HCT116 (cell line): ENCODE data around the gene S100PBP. TPM values are rescaled to one million over a fixed set of nuclear protein-coding genes. Genes with fewer than 3 reads are reported as not detected.
A peak's percentile ranks its signal among the peaks of the same experiment; 100 is the strongest.

Experiments used
- ATAC-seq: fragments of 200-7000 bp; cut with Tn5 transposase; 2 replicates; pipeline ENCODE4 v1.9.1; 2020; ENCODE audit warnings: mild to moderate bottlenecking, moderate library complexity
- BruUV-seq: library from RNA; stranded (reverse); fragments of 400-500 nt; replicated peaks from 2 replicates; lab custom pipeline; 2021; lab: Mats Ljungman, UMichigan
- CTCF ChIA-PET: fragments of 300-600 bp; sonication (Branson Sonifier 250); formaldehyde crosslinking; loops from one replicate; lab custom pipeline; 2021; ENCODE audit warnings: antibody characterized with exemption; lab: Charles Lee
- POLR2A ChIA-PET: fragments of 300-600, 350-600 bp; sonication (Branson Sonifier 250); formaldehyde crosslinking; loops from one replicate; lab custom pipeline; 2021; ENCODE audit warnings: antibody characterized with exemption; lab: Charles Lee
- RAD21 ChIA-PET, 2 experiments: fragments of 300-600 bp; sonication (Branson Sonifier 250); formaldehyde crosslinking; loops; one replicate each; lab custom pipeline; 2023; ENCODE audit warnings: low total read pairs in 2 of 2; ENCODE audit not compliant: uncharacterized antibody in 2 of 2, unreplicated experiment in 2 of 2, low non-redundant PET in 1 of 2; lab: Charles Lee
- DNase-seq: peaks from one replicate; pipeline ENCODE4 v3.0.0-alpha.2; 2010; ENCODE audit warnings: low read depth, low spot score
- H2AFZ ChIP-seq: fragments of 200-600 bp; shearing (Covaris generic), sonication (generic); 2 replicates; pipeline ENCODE4 v1.6.1; 2017; ENCODE audit warnings: low read depth, mixed run types, mixed read lengths, antibody characterized with exemption, low read length; ENCODE audit not compliant: poor library complexity, severe bottlenecking
- H3K27ac ChIP-seq: 2 replicates; pipeline ENCODE4 v1.5.1; 2012; ENCODE audit warnings: low read depth, low read length
- H3K27me3 ChIP-seq: fragments of 200-600 bp; sonication (generic); 2 replicates; pipeline ENCODE4 v1.6.1; 2016; ENCODE audit warnings: mixed run types, low read length, mixed read lengths; ENCODE audit not compliant: insufficient read depth
- H3K36me3 ChIP-seq, 2 experiments: fragments of 200-500 bp in 1 of 2; fragments of 200-600 bp in 1 of 2; sonication (Bioruptor generic) in 1 of 2; sonication (generic) in 1 of 2; 2 replicates each; pipeline versions ENCODE4 v1.5.1 to v1.6.1; 2014 to 2016; ENCODE audit warnings: low read length in 2 of 2, inconsistent platforms in 1 of 2, mixed read lengths in 1 of 2, mixed run types in 1 of 2; ENCODE audit not compliant: insufficient read depth in 2 of 2, control insufficient read depth in 1 of 2
- H3K4me1 ChIP-seq, 2 experiments: fragments of 200-600 bp in 1 of 2; sonication (generic) in 1 of 2; 2 replicates each; pipeline versions ENCODE4 v1.5.1 to v1.6.1; 2012 to 2017; ENCODE audit warnings: low read length in 2 of 2, inconsistent platforms in 1 of 2, mild to moderate bottlenecking in 1 of 2, mixed read lengths in 1 of 2, mixed run types in 1 of 2, moderate library complexity in 1 of 2; ENCODE audit not compliant: insufficient read depth in 2 of 2, control insufficient read depth in 1 of 2
- H3K4me2 ChIP-seq: fragments of 200-600 bp; sonication (generic); 2 replicates; pipeline ENCODE4 v1.6.1; 2017; ENCODE audit warnings: mixed run types, low read length, mixed read lengths
- H3K4me3 ChIP-seq, 2 experiments: fragments of 200-600 bp in 1 of 2; sonication (generic) in 1 of 2; replicated peaks in 1 of 2; 2 replicates each; pipeline ENCODE4 v1.5.1; 2011 to 2016; ENCODE audit warnings: low read length in 2 of 2, control low read depth in 1 of 2, low read depth in 1 of 2, mild to moderate bottlenecking in 1 of 2, mixed read lengths in 1 of 2, mixed run types in 1 of 2
- H3K79me2 ChIP-seq: fragments of 200-600 bp; sonication (generic); 2 replicates; pipeline ENCODE4 v1.6.1; 2017; ENCODE audit warnings: mild to moderate bottlenecking, mixed run types, low read length, moderate library complexity, mixed read lengths; ENCODE audit not compliant: insufficient read depth
- H3K9ac ChIP-seq: fragments of 200-600 bp; sonication (generic); 2 replicates; pipeline ENCODE4 v1.6.1; 2016; ENCODE audit warnings: low read length, mixed read lengths
- H3K9me2 ChIP-seq: fragments of 200-600 bp; sonication (generic), shearing (Covaris generic); 2 replicates; pipeline ENCODE4 v1.6.1; 2017; ENCODE audit warnings: mixed run types, mild to moderate bottlenecking, moderate library complexity; ENCODE audit not compliant: insufficient read depth
- H3K9me3 ChIP-seq, 2 experiments: fragments of 200-500 bp in 1 of 2; fragments of 200-600 bp in 1 of 2; sonication (Bioruptor generic) in 1 of 2; sonication (generic) in 1 of 2; 2 replicates each; pipeline ENCODE4 v1.6.1; 2014 to 2017; ENCODE audit warnings: low read length in 2 of 2, mixed read lengths in 2 of 2, inconsistent platforms in 1 of 2, low read depth in 1 of 2, mild to moderate bottlenecking in 1 of 2, mixed run types in 1 of 2, moderate library complexity in 1 of 2; ENCODE audit not compliant: control insufficient read depth in 1 of 2, insufficient read depth in 1 of 2
- H4K20me1 ChIP-seq: fragments of 200-600 bp; sonication (generic), shearing (Covaris generic); 2 replicates; pipeline ENCODE4 v1.6.1; 2017; ENCODE audit warnings: mixed run types, mild to moderate bottlenecking, moderate library complexity; ENCODE audit not compliant: insufficient read depth
- CBX3 ChIP-seq: IDR thresholded peaks from 2 replicates; pipeline ENCODE4 v1.6.1; 2012; ENCODE audit warnings: low read depth
- EGR1 ChIP-seq: IDR thresholded peaks from 2 replicates; pipeline ENCODE4 v1.6.1; 2012; ENCODE audit warnings: low read depth
- EZH2 ChIP-seq: fragments of 200-600 bp; sonication (generic); IDR thresholded peaks from 2 replicates; pipeline ENCODE4 v1.6.1; 2017; ENCODE audit warnings: antibody characterized with exemption, mixed run types
- EZH2phosphoT487 ChIP-seq: fragments of 200-600 bp; IDR thresholded peaks from 2 replicates; pipeline ENCODE4 v1.6.1; 2018; ENCODE audit warnings: antibody characterized with exemption, borderline replicate concordance
- FOSL1 ChIP-seq: IDR thresholded peaks from 2 replicates; pipeline ENCODE4 v1.6.1; 2012; ENCODE audit warnings: low read depth
- JUND ChIP-seq: IDR thresholded peaks from 2 replicates; pipeline ENCODE4 v1.6.1; 2012
- POLR2A ChIP-seq: IDR thresholded peaks from 2 replicates; pipeline ENCODE4 v1.7.0; 2011; ENCODE audit warnings: borderline replicate concordance; ENCODE audit not compliant: insufficient read depth, insufficient read length; ENCODE audit errors: extremely low read depth
- SP1 ChIP-seq: IDR thresholded peaks from 2 replicates; pipeline ENCODE4 v1.6.1; 2012; ENCODE audit warnings: low read depth
- SRF ChIP-seq: IDR thresholded peaks from 2 replicates; pipeline ENCODE4 v1.6.1; 2012; ENCODE audit warnings: low read depth
- TCF7L2 ChIP-seq: IDR thresholded peaks from 2 replicates; pipeline ENCODE4 v1.7.0; 2011; ENCODE audit warnings: borderline replicate concordance, inconsistent platforms; ENCODE audit not compliant: insufficient read depth, insufficient read length; ENCODE audit errors: extremely low read depth
- ZFX ChIP-seq: fragments of 450-650 bp; IDR thresholded peaks from 2 replicates; pipeline ENCODE4 v1.6.1; 2017
- intact Hi-C: fragments of 100-400 bp; cut with micrococcal nuclease; formaldehyde crosslinking; loops from 2 replicates; pipeline ENCODE4 v1.10.0; 2022
- total RNA-seq: library from RNA; stranded (reverse); gene quantifications from one replicate; pipeline ENCODE4 v1.2.1, GENCODE V29; 2021; ENCODE audit not compliant: unreplicated experiment
- TF ChIP-seq, protein P1 (sequence below): IDR thresholded peaks from 2 replicates; pipeline ENCODE4 v1.6.1; 2012
- TF ChIP-seq, protein P2 (sequence below): IDR thresholded peaks from 2 replicates; pipeline ENCODE4 v1.6.1; 2012
- TF ChIP-seq, protein P3 (sequence below): IDR thresholded peaks from 2 replicates; pipeline ENCODE4 v1.6.1; 2011; ENCODE audit warnings: mild to moderate bottlenecking, low read length, moderate library complexity; ENCODE audit not compliant: insufficient replicate concordance; ENCODE audit errors: extremely low read depth

S100PBP gene
- total RNA-seq, 1 experiment from 2014 or later: 38.2 TPM

DNA sequence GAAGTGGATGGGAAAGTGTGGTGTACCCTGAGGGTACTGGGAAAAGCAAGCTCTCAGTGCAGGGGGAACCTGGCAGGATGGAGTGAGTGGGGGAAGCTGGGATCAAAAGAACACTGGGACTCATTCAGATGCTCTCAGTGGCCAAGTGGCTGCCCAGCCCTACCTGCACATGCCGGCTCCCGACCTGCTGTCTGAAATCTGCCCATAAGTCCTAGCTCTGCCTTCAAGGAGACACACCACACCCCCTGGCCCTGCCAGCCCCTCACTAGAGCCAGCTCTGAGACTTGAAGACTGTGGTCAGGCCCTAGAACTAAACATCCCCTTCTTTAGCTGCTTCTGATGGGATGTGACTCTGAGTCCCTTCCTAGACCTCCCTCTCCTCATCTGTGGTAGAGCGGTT lies 81.5 kb downstream of the S100PBP start:
- intact Hi-C loops: no loop called here
- Histone ChIP-seq H2AFZ (no peak overlapping the region), H3K9me2 (no peaks in the 10 kb centered on the region), H3K9me3 (no peaks in the 10 kb centered on the region), H3K9ac (no peak overlapping the region), H3K4me1 (peaks cover 19 to 25% of the 10 kb centered on the region in 2 experiments; a peak in 3 of 4 replicates), H3K4me2 (no peak overlapping the region), H3K4me3 (no peak overlapping the region), H3K27ac (no peak overlapping the region), H4K20me1 (no peaks in the 10 kb centered on the region), H3K79me2 (peaks cover 6% of the 10 kb centered on the region; the same call in 1 of the 2 replicates), H3K27me3 (no peaks in the 10 kb centered on the region), H3K36me3 (peaks cover 0 to 8% of the 10 kb centered on the region in 2 experiments; a peak in 2 of 4 replicates)
- no peak for ATAC-seq
- POLR2A ChIA-PET: interaction anchor here (0.6 kb wide), 1 partner anchor 27 kb away, joined by 3 read pairs; no protein-coding TSS in a partner anchor
- no peak for DNase-seq
- TF ChIP-seq SRF (no peak), FOSL1 (no peak)
- TF ChIP-seq, protein P1, sequence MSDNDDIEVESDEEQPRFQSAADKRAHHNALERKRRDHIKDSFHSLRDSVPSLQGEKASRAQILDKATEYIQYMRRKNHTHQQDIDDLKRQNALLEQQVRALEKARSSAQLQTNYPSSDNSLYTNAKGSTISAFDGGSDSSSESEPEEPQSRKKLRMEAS: no peak
- TF ChIP-seq, protein P2, sequence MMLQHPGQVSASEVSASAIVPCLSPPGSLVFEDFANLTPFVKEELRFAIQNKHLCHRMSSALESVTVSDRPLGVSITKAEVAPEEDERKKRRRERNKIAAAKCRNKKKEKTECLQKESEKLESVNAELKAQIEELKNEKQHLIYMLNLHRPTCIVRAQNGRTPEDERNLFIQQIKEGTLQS: no peak
- RAD21 ChIA-PET: no interaction called here
- CTCF ChIA-PET: interaction anchor here (1.4 kb wide), 1 partner anchor 378 kb away, joined by 3 read pairs; no protein-coding TSS in a partner anchor
- no TSS peak for BruUV-seq

DNA sequence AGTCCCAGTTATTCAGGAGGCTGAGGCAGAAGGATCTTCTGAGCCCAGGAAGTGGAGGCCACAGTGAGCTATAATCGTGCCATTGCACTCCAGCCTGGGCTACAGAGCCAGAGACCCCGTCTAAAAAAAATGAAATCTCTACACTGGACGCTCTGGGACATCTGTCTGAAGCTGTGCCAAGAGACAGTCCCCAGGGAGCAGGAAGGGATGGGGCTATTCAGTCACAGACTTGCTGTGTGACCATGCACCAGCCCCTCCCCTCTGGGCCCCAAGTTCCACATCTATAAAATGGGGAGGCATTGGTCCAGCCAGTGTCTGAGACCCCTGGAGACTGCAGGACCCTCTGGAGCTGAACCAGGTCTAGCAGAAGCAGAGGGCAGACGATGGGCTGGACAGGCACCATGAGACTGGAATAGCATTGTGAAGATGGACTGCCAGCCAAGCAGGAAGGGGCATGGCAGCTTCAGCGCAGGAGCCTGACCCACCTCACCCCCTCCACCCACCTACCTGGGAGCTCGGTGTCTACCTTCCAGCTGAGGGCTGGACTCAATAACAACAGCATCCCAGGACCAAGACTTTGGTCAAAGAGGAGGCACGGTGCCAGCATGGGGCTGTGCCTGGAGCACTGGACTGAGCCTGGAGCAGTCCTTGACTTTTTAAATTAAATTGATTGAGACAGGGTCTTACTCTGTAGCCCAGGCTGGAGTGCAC lies 82.3 kb downstream of the S100PBP start:
- Histone ChIP-seq H3K36me3 (peaks cover 0 to 8% of the 10 kb centered on the region in 2 experiments; a peak in 2 of 4 replicates), H2AFZ (no peak overlapping the region), H3K9ac (0 out of 2 replicates have a peak overlapping the region, but pooled peaks have one; percentile 81), H3K79me2 (peaks cover 6% of the 10 kb centered on the region; the same call in 1 of the 2 replicates), H3K4me2 (peak overlapping the region; percentile 89), H4K20me1 (no peaks in the 10 kb centered on the region), H3K27ac (no peak overlapping the region), H3K9me3 (no peaks in the 10 kb centered on the region), H3K4me3 (peak overlapping the region in 1 of 2 experiments; percentile 68; a peak in 2 of 4 replicates), H3K27me3 (no peaks in the 10 kb centered on the region), H3K4me1 (peaks cover 19 to 30% of the 10 kb centered on the region in 2 experiments; a peak in 3 of 4 replicates), H3K9me2 (no peaks in the 10 kb centered on the region)
- CTCF ChIA-PET: no interaction called here
- intact Hi-C loops: loop anchor here (10.0 kb wide), 1 partner anchor 155 kb away; no protein-coding TSS in a partner anchor
- DNase-seq (no peak), ATAC-seq (no peak)
- POLR2A ChIA-PET: interaction anchor here (0.6 kb wide), 1 partner anchor 26 kb away, joined by 3 read pairs; no protein-coding TSS in a partner anchor
- RAD21 ChIA-PET: no interaction called here
- BruUV-seq: no TSS peak
- TF ChIP-seq FOSL1 (no peak), CBX3 (no peak), EZH2 (no peak), TCF7L2 (no peak), EGR1 (no peak), POLR2A (no peak), SP1 (no peak), EZH2phosphoT487 (no peak), ZFX (no peak), JUND (no peak)
- TF ChIP-seq, protein P2: no peak
- TF ChIP-seq, protein P1: no peak
- TF ChIP-seq, protein P3, sequence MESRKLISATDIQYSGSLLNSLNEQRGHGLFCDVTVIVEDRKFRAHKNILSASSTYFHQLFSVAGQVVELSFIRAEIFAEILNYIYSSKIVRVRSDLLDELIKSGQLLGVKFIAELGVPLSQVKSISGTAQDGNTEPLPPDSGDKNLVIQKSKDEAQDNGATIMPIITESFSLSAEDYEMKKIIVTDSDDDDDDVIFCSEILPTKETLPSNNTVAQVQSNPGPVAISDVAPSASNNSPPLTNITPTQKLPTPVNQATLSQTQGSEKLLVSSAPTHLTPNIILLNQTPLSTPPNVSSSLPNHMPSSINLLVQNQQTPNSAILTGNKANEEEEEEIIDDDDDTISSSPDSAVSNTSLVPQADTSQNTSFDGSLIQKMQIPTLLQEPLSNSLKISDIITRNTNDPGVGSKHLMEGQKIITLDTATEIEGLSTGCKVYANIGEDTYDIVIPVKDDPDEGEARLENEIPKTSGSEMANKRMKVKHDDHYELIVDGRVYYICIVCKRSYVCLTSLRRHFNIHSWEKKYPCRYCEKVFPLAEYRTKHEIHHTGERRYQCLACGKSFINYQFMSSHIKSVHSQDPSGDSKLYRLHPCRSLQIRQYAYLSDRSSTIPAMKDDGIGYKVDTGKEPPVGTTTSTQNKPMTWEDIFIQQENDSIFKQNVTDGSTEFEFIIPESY: no peak
